Occipital lobe (tissue), 3 donors: ENCODE results near the gene DAPK3. TPM values are rescaled to one million over a fixed set of nuclear protein-coding genes. Genes with fewer than 3 reads are reported as not detected.

Experiments used
- DNase-seq: peaks from one replicate; lab custom pipeline; 2025; lab: John Stamatoyannopoulos, UW
- small RNA-seq: library from RNA; depleted of rRNA; stranded (forward); fragments of <200 nt; gene quantifications from one replicate; pipeline ENCODE3, GENCODE V24; 2014
- total RNA-seq: library from RNA; depleted of rRNA; stranded (reverse); fragments of >200 nt; gene quantifications from one replicate; pipeline ENCODE4 v1.2.3, GENCODE V29; 2014

Gene DAPK3
- total RNA-seq, 1 donor from 2014 or later: 51.3 TPM

- no peak for DNase-seq
These were observed 51.1 kb downstream of the DAPK3 start for GRCh38 chr19:3919793-3920192.

- no peak for DNase-seq
These were observed 54.9 kb downstream of the DAPK3 start for GRCh38 chr19:3916033-3916432.

- DNase-seq: no peak
These were observed 56.7 kb downstream of the DAPK3 start for GRCh38 chr19:3914199-3914598.

GRCh38 chr19:3910105-3910504 is 60.8 kb downstream of the DAPK3 start:
- DNase-seq: no peak

Small RNA genes lying within 50 kb of the gene (small RNA-seq; reads per million reads assigned to genes)
- gene RN7SL202P (not detected), gene SNORD37 (3.1 reads per million, percentile 87 among the genes with 10 or more reads in this experiment)

Other genes starting within 250 kb of the DAPK3 start
- gene APBA3, start 209.4 kb downstream of the DAPK3 start, total RNA-seq: 12.3 TPM
- gene MRPL54, start 208.4 kb downstream of the DAPK3 start, total RNA-seq: 16.8 TPM
- not detected for gene RAX2, start 198.9 kb downstream of the DAPK3 start, total RNA-seq
- 22.9 TPM for gene MATK, start 184.7 kb downstream of the DAPK3 start, total RNA-seq
- gene ZFR2, start 102.1 kb downstream of the DAPK3 start, total RNA-seq: 6.2 TPM
- 85.9 TPM for gene ATCAY, start 90.4 kb downstream of the DAPK3 start, total RNA-seq
- not detected for gene NMRK2, start 38.0 kb downstream of the DAPK3 start, total RNA-seq
- 2,019 TPM for gene EEF2, start 14.4 kb upstream of the DAPK3 start, total RNA-seq
- gene PIAS4, start 36.6 kb upstream of the DAPK3 start, total RNA-seq: 22.5 TPM
- 2.0 TPM for gene ZBTB7A, start 95.8 kb upstream of the DAPK3 start, total RNA-seq
- gene MAP2K2, start 153.0 kb upstream of the DAPK3 start, total RNA-seq: 61.3 TPM
- gene CREB3L3, start 182.5 kb upstream of the DAPK3 start, total RNA-seq: not detected
- 8.7 TPM for gene SIRT6, start 211.5 kb upstream of the DAPK3 start, total RNA-seq
- 16.4 TPM for gene ANKRD24, start 211.6 kb upstream of the DAPK3 start, total RNA-seq